Spleen (tissue), 7 donors: ENCODE measurements around the gene CAMTA1.

Experiments
- CTCF ChIP-seq, 11 experiments: fragments of 200-600 bp in 7 of 11; fragments of 450-650 bp in 4 of 11; sonication (generic) in 4 of 11; IDR thresholded peaks in 8 of 11; conservative IDR thresholded peaks in 3 of 11; 1 replicate in 7 of 11; 2 replicates in 4 of 11; pipeline versions ENCODE4 v1.4.0 to v1.8.0; 2016 to 2021; ENCODE audit warnings: antibody characterized with exemption in 11 of 11, inconsistent platforms in 4 of 11, mild to moderate bottlenecking in 1 of 11
- POLR2A ChIP-seq, 3 donors: fragments of 450-650 bp; IDR thresholded peaks; one replicate each; pipeline ENCODE4 v1.5.1; 2017; ENCODE audit warnings: antibody characterized with exemption in 3 of 3, mild to moderate bottlenecking in 1 of 3
- POLR2AphosphoS5 ChIP-seq, 3 donors: sonication (generic); formaldehyde crosslinking; IDR thresholded peaks; one replicate each; pipeline ENCODE4 v1.5.1; 2017; ENCODE audit warnings: antibody characterized with exemption in 3 of 3
- donor health status: DM: no; HTN: no; CAD: no; lungs with moderate emphysema.
- donor health status: DM: no; HTN: no; CAD: no.
- donor health status: DM: no; HTN: no; CAD: no.

GRCh38 chr1:7174561-7174960, 389.3 kb downstream of the CAMTA1 start:
- TF ChIP-seq POLR2AphosphoS5 (IDR thresholded peaks at IDR 0.05) (no peak), CTCF (IDR thresholded peaks at IDR 0.05 in 8 of 11, conservative IDR thresholded peaks at IDR 0.05 in 3 of 11) (no peak), POLR2A (IDR thresholded peaks at IDR 0.05) (no peak)
